H9 (cell line): ENCODE measurements around the gene RNASE1. TPM values are rescaled to one million over a fixed set of nuclear protein-coding genes. Genes with fewer than 3 reads are reported as not detected.
"Not testable (repeated sequence)": the region's sequence is repeated elsewhere in the genome, so short reads cannot be mapped to it uniquely, and the experiment has no call there.

Experiments
- DNase-seq: peaks from one replicate; pipeline ENCODE4 v3.0.0-alpha.2; 2017
- H2AFZ ChIP-seq: one replicate; pipeline ENCODE4 v1.6.1; 2013; ENCODE audit warnings: mild to moderate bottlenecking, low read length, control low read depth, moderate library complexity
- H2AK5ac ChIP-seq: 2 replicates; pipeline ENCODE4 v1.6.1; 2013; ENCODE audit warnings: low read length, control low read depth, mixed read lengths; ENCODE audit not compliant: insufficient read length
- H2BK120ac ChIP-seq: one replicate; pipeline ENCODE4 v1.6.1; 2013; ENCODE audit warnings: low read depth, mild to moderate bottlenecking, low read length, control low read depth, inconsistent platforms; ENCODE audit not compliant: poor library complexity, severe bottlenecking
- H2BK12ac ChIP-seq: 2 replicates; pipeline ENCODE4 v1.6.1; 2013; ENCODE audit warnings: low read length, control low read depth, mixed read lengths, low read depth; ENCODE audit not compliant: insufficient read length
- H2BK15ac ChIP-seq: 2 replicates; pipeline ENCODE4 v1.6.1; 2013; ENCODE audit warnings: low read depth, low read length, control low read depth
- H2BK20ac ChIP-seq: one replicate; pipeline ENCODE4 v1.6.1; 2013; ENCODE audit warnings: low read depth, mild to moderate bottlenecking, low read length, control low read depth, inconsistent platforms; ENCODE audit not compliant: poor library complexity, severe bottlenecking
- H2BK5ac ChIP-seq: 2 replicates; pipeline ENCODE4 v1.6.1; 2013; ENCODE audit warnings: low read length, control low read depth, mixed read lengths; ENCODE audit not compliant: insufficient read length
- H3K14ac ChIP-seq: 2 replicates; pipeline ENCODE4 v1.6.1; 2013; ENCODE audit warnings: low read length, control low read depth; ENCODE audit not compliant: insufficient read depth
- H3K18ac ChIP-seq: 2 replicates; pipeline ENCODE4 v1.6.1; 2013; ENCODE audit warnings: low read depth, mild to moderate bottlenecking, mixed read lengths, low read length, control low read depth; ENCODE audit not compliant: insufficient read length
- H3K23ac ChIP-seq: 2 replicates; pipeline ENCODE4 v1.6.1; 2013; ENCODE audit warnings: low read length, control low read depth, mixed read lengths, low read depth; ENCODE audit not compliant: insufficient read length
- H3K23me2 ChIP-seq: 2 replicates; pipeline ENCODE4 v1.6.1; 2013; ENCODE audit warnings: low read depth, mild to moderate bottlenecking, mixed read lengths, low read length, control low read depth; ENCODE audit not compliant: insufficient read length, poor library complexity, severe bottlenecking
- H3K27ac ChIP-seq: 2 replicates; pipeline ENCODE4 v1.5.1; 2013; ENCODE audit warnings: low read length, control low read depth, mixed read lengths, low read depth; ENCODE audit not compliant: insufficient read length
- H3K27me3 ChIP-seq: 2 replicates; pipeline ENCODE4 v1.6.1; 2013; ENCODE audit warnings: low read length, control low read depth, inconsistent platforms; ENCODE audit not compliant: insufficient read depth
- H3K4ac ChIP-seq: 2 replicates; pipeline ENCODE4 v1.6.1; 2013; ENCODE audit warnings: low read depth, mild to moderate bottlenecking, control low read depth, inconsistent platforms, low read length, moderate library complexity
- H3K4me1 ChIP-seq: 2 replicates; pipeline ENCODE4 v1.6.1; 2013; ENCODE audit warnings: low read length, control low read depth, inconsistent platforms; ENCODE audit not compliant: insufficient read depth
- H3K4me2 ChIP-seq: 2 replicates; pipeline ENCODE4 v1.6.1; 2013; ENCODE audit warnings: low read length, control low read depth, mixed read lengths; ENCODE audit not compliant: insufficient read length, insufficient read depth
- H3K56ac ChIP-seq: 2 replicates; pipeline ENCODE4 v1.6.1; 2013; ENCODE audit warnings: low read depth, mild to moderate bottlenecking, mixed read lengths, low read length, control low read depth; ENCODE audit not compliant: insufficient read length
- H3K79me1 ChIP-seq: 2 replicates; pipeline ENCODE4 v1.6.1; 2013; ENCODE audit warnings: low read depth, mild to moderate bottlenecking, moderate library complexity, low read length, control low read depth, inconsistent platforms; ENCODE audit not compliant: insufficient read depth, poor library complexity, severe bottlenecking
- H3K79me2 ChIP-seq: 2 replicates; pipeline ENCODE4 v1.6.1; 2013; ENCODE audit warnings: low read length, control low read depth, inconsistent platforms; ENCODE audit not compliant: insufficient read depth
- H3K9ac ChIP-seq: 2 replicates; pipeline ENCODE4 v1.6.1; 2013; ENCODE audit warnings: low read length, control low read depth, mixed read lengths; ENCODE audit not compliant: insufficient read length; ENCODE audit errors: extremely low read depth
- H3K9me3 ChIP-seq: one replicate; pipeline ENCODE4 v1.6.1; 2013; ENCODE audit warnings: low read depth, low read length, inconsistent platforms; ENCODE audit not compliant: control insufficient read depth
- H3T11ph ChIP-seq: one replicate; pipeline ENCODE4 v1.6.1; 2013; ENCODE audit warnings: mild to moderate bottlenecking, low read length, control low read depth, inconsistent platforms
- H4K20me1 ChIP-seq: one replicate; pipeline ENCODE4 v1.6.1; 2013; ENCODE audit not compliant: control insufficient read depth, insufficient read length, insufficient read depth
- H4K5ac ChIP-seq: 2 replicates; pipeline ENCODE4 v1.6.1; 2013; ENCODE audit warnings: low read depth, mild to moderate bottlenecking, mixed read lengths, low read length, control low read depth; ENCODE audit not compliant: insufficient read length
- H4K8ac ChIP-seq: replicated peaks from 2 replicates; pipeline ENCODE4 v1.6.1; 2013; ENCODE audit warnings: low read length, control low read depth, mixed read lengths, low read depth; ENCODE audit not compliant: insufficient read length
- H4K91ac ChIP-seq: 2 replicates; pipeline ENCODE4 v1.6.1; 2013; ENCODE audit warnings: low read depth, mild to moderate bottlenecking, moderate library complexity, mixed read lengths, low read length, control low read depth; ENCODE audit not compliant: insufficient read length
- H3K27ac Mint-ChIP-seq, 3 experiments: 2 replicates in 2 of 3; 3 replicates in 1 of 3; pipeline ENCODE4 v1.8.0; 2020 to 2021; ENCODE audit warnings: mixed read lengths in 3 of 3, mild to moderate bottlenecking in 1 of 3, moderate library complexity in 1 of 3
- H3K27me3 Mint-ChIP-seq: 2 replicates; pipeline ENCODE4 v1.8.0; 2021; ENCODE audit warnings: low read depth, mild to moderate bottlenecking, moderate library complexity, mixed read lengths
- H3K36me3 Mint-ChIP-seq, 3 experiments: 2 replicates in 2 of 3; 3 replicates in 1 of 3; pipeline ENCODE4 v1.8.0; 2020 to 2021; ENCODE audit warnings: low read depth in 3 of 3, mixed read lengths in 3 of 3; ENCODE audit not compliant: insufficient read depth in 1 of 3
- H3K4me1 Mint-ChIP-seq, 2 experiments: 2 replicates each; pipeline ENCODE4 v1.8.0; 2020; ENCODE audit warnings: mixed read lengths in 2 of 2
- H3K4me3 Mint-ChIP-seq, 2 experiments: 2 replicates in 1 of 2; 3 replicates in 1 of 2; pipeline ENCODE4 v1.8.0; 2020 to 2021; ENCODE audit warnings: mild to moderate bottlenecking in 2 of 2, mixed read lengths in 2 of 2, moderate library complexity in 1 of 2
- H3K9me3 Mint-ChIP-seq, 2 experiments: 2 replicates in 1 of 2; 3 replicates in 1 of 2; pipeline ENCODE4 v1.8.0; 2020; ENCODE audit warnings: mild to moderate bottlenecking in 2 of 2, mixed read lengths in 2 of 2, moderate library complexity in 1 of 2
- WGBS: extraction: QIAGEN DNeasy Blood & Tissue Kit; methylation state at CpG from one replicate; pipeline ENCODE4 v1.1.7; 2013; ENCODE audit warnings: missing lambda C conversion rate, low lambda C conversion rate, mixed read lengths; ENCODE audit not compliant: insufficient read length; ENCODE audit errors: extremely low coverage; 5-methylcytosine and 5-hydroxymethylcytosine counted together
- total RNA-seq: library from RNA; stranded (reverse); gene quantifications from 2 replicates; pipeline ENCODE4 v1.2.1, GENCODE V29; 2021
- TF ChIP-seq, protein P1 (sequence below): fragments of 200-600 bp; sonication (generic); conservative IDR thresholded peaks from 3 replicates; pipeline ENCODE4 v1.8.0; 2021; ENCODE audit warnings: antibody characterized with exemption, mild to moderate bottlenecking

RNASE1 gene
- total RNA-seq, 1 experiment from 2014 or later, result 1.2 TPM

DNA sequence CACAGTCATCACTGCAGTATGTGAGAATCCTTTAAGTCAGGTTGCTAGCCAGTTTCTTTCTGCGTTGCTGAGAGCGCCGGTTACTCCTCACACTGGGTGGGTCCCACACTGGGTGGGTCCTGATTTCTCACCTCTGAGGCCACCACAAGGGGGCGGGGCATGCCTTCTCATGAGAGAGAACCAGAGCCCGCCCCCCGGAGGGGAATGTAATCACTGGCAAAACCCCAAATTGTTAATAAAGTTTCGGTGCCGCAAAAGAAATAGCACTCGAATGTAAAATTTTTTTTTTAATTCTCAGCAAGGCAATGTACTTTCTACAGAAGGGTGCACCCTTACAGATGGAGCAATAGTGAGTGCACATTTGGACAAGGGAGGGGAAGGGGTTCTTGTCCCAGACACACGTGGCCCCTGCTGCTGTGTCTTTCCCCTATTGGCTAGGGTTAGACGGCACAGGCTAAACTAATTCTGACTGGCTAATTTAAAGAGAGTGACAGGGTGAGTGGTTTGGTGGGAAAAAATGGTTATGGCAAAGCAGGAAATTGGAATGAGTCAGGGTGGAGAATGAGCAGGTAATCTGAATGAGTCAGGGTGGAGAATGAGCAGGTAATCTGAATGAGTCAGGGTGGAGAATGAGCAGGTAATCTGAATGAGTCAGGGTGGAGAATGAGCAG is 25.5 kb upstream of the RNASE1 start:
- not testable (repeated sequence) for H3K79me1 ChIP-seq, H2BK120ac ChIP-seq, H3K9me3 Mint-ChIP-seq, H2BK12ac ChIP-seq, H4K91ac ChIP-seq, H3K79me2 ChIP-seq, H3K4ac ChIP-seq, H3K27me3 Mint-ChIP-seq, H3K27me3 ChIP-seq, H2AK5ac ChIP-seq, H2AFZ ChIP-seq, H3K23me2 ChIP-seq, H3K27ac ChIP-seq, H2BK20ac ChIP-seq, H3K18ac ChIP-seq, H4K5ac ChIP-seq, H3K4me1 ChIP-seq, H4K20me1 ChIP-seq, H4K8ac ChIP-seq, H3K14ac ChIP-seq, H3K23ac ChIP-seq, H3K56ac ChIP-seq, H3K9me3 ChIP-seq, H3T11ph ChIP-seq, H2BK5ac ChIP-seq, H2BK15ac ChIP-seq
- Mint-ChIP-seq H3K27ac (peak overlapping the region in 2 of 3 experiments; percentile 21 to 89; a peak in 1 of 7 replicates), H3K4me1 (peaks cover 35 to 44% of the 10 kb centered on the region in 2 experiments), H3K36me3 (peaks cover 4 to 25% (median 21%) of the 10 kb centered on the region in 3 experiments), H3K4me3 (peak overlapping the region; percentile 64 to 66; a peak in 3 of 5 replicates)
- DNase-seq, result peak; percentile 92
- TF ChIP-seq, protein P1, sequence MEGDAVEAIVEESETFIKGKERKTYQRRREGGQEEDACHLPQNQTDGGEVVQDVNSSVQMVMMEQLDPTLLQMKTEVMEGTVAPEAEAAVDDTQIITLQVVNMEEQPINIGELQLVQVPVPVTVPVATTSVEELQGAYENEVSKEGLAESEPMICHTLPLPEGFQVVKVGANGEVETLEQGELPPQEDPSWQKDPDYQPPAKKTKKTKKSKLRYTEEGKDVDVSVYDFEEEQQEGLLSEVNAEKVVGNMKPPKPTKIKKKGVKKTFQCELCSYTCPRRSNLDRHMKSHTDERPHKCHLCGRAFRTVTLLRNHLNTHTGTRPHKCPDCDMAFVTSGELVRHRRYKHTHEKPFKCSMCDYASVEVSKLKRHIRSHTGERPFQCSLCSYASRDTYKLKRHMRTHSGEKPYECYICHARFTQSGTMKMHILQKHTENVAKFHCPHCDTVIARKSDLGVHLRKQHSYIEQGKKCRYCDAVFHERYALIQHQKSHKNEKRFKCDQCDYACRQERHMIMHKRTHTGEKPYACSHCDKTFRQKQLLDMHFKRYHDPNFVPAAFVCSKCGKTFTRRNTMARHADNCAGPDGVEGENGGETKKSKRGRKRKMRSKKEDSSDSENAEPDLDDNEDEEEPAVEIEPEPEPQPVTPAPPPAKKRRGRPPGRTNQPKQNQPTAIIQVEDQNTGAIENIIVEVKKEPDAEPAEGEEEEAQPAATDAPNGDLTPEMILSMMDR, result peak; percentile 64
- WGBS, result no CpG with 5 or more reads among the region's 11 CpGs
- Histone ChIP-seq H3K4me2 (peak overlapping the region; percentile 56), H3K9ac (peak overlapping the region; percentile 72)
